HUES6 (cell line): ENCODE measurements around the gene MGA.
A peak's percentile ranks its signal among the peaks of the same experiment; 100 is the strongest.

Source experiments
- H3K27ac ChIP-seq: 2 replicates; pipeline ENCODE4 v1.7.0; 2013; ENCODE audit warnings: low read depth, mild to moderate bottlenecking, low read length, inconsistent platforms
- H3K27me3 ChIP-seq: 2 replicates; pipeline ENCODE4 v1.6.1; 2013; ENCODE audit warnings: low read length; ENCODE audit not compliant: control insufficient read depth, insufficient read depth
- H3K36me3 ChIP-seq: 2 replicates; pipeline ENCODE4 v1.6.1; 2013; ENCODE audit warnings: low read length; ENCODE audit not compliant: control insufficient read depth, insufficient read depth
- H3K4me1 ChIP-seq: 2 replicates; pipeline ENCODE4 v1.6.1; 2013; ENCODE audit warnings: low read length; ENCODE audit not compliant: control insufficient read depth, insufficient read depth
- H3K4me3 ChIP-seq: 2 replicates; pipeline ENCODE4 v1.5.1; 2013; ENCODE audit warnings: low read depth, low read length
- H3K9ac ChIP-seq: one replicate; pipeline ENCODE4 v1.6.1; 2013; ENCODE audit warnings: mild to moderate bottlenecking, low read length
- H3K9me3 ChIP-seq: 2 replicates; pipeline ENCODE4 v1.6.1; 2013; ENCODE audit warnings: low read depth, low read length; ENCODE audit not compliant: control insufficient read depth, insufficient read depth

The MGA gene

DNA sequence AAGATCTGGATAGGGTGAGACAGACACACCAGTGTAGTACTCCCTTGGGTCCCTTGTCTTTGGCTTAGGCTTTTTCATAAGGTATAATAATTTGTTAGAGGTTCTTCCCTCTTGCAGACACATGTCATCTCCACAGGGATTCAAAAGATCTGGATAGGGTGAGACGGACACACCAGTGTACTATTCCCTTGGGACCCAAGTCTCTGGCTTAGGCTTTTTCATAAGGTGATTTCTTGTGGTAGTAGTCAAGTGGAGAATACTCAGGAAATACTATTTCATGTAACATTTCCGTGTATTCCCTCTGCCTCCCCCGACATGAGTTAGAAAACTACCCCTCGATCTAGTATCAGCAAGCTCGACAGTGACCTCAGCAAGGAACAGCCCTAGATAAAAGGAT, 113.1 kb downstream of the MGA start:
- no peaks in the 10 kb centered on the region for H3K9me3 ChIP-seq
- peaks cover 3% of the 10 kb centered on the region; the same call in 1 of the 2 replicates for H3K36me3 ChIP-seq
- H3K4me3 ChIP-seq, result peak overlapping the region; percentile 59
- H3K27me3 ChIP-seq, result no peaks in the 10 kb centered on the region
- H3K27ac ChIP-seq, result peak overlapping the region; percentile 60; the same call in 1 of the 2 replicates
- H3K4me1 ChIP-seq, result peaks cover 28% of the 10 kb centered on the region
- H3K9ac ChIP-seq, result peak overlapping the region; percentile 93

DNA sequence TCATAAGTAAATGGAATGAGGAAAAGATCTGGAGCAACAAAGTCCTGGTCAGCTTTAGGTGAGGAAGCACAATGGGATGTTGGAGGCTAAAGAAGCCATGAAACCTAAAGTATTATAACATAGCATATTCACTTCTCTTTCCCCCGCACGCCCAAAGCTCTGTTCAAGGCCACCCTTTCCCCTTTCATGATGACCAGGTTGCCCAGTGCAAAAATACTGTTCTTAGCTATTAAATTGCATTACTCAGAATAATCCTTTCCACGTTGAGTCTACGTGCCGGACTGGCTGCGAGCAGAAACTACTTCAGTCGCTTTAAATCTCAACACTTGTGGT, 113.5 kb downstream of the MGA start:
- peak overlapping the region; percentile 59 for H3K4me3 ChIP-seq
- H3K9ac ChIP-seq, result peak overlapping the region; percentile 93
- H3K4me1 ChIP-seq, result peaks cover 32% of the 10 kb centered on the region
- peak overlapping the region; percentile 60; the same call in 1 of the 2 replicates for H3K27ac ChIP-seq
- no peaks in the 10 kb centered on the region for H3K9me3 ChIP-seq
- H3K27me3 ChIP-seq, result no peaks in the 10 kb centered on the region
- H3K36me3 ChIP-seq, result peaks cover 3% of the 10 kb centered on the region; the same call in 1 of the 2 replicates

DNA sequence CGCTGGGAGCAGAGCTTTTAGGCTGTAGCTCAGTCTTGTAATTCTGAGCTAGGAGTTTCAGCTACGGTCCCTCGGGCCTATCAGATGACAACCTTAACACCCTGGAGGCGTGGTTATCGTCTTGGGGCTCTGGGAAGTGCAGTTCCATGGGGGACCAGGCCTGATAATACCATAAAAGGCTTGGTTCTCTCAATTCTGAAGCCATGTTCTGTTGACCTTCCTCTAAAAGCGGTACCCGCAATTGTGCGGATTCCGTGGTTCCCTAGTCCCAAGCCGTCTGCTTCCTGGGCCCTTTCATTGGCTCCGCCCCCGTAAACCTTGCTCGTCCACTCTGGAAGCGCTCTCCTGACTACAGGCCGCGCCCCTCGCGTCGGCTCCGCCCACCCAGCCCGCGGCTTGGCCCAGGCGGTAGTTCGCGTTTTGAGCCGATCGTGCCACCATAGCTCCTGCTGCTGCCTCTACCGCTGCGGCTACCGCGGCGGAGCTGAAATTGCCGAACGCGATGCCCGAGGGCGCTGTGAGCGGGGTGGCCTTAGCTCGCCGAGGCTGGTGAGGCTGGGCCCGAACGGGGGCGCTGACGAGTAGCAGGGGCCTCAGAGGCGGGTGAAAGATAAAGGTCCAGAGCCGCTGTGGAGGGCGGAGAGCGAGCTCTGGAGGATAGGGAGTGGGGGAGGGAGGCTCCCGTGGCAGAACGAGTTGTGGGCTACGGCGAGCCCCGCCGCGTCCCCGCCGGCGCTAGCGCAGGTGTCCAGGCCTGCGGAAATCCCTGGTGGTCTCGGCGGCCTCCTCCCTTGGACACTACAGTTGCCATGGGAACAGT, 114.1 kb downstream of the MGA start, which contains the start of gene MAPKBP1:
MAPKBP1 (plus strand) TSS at position 423 of the 820 bp plus-strand sequence. CDS start 792 bp downstream, outside the sequence.
- H3K9ac ChIP-seq, result peak within 1 kb of the TSS; percentile 93
- no peaks in the 10 kb centered on the region for H3K9me3 ChIP-seq
- H3K4me1 ChIP-seq, result peaks cover 33% of the 10 kb centered on the region
- H3K36me3 ChIP-seq, result peaks cover 3% of the 10 kb centered on the region; the same call in 1 of the 2 replicates
- H3K27ac ChIP-seq, result peak within 1 kb of the TSS; percentile 60; the same call in 1 of the 2 replicates
- peak within 1 kb of the TSS; percentile 59 for H3K4me3 ChIP-seq
- no peaks in the 10 kb centered on the region for H3K27me3 ChIP-seq

DNA sequence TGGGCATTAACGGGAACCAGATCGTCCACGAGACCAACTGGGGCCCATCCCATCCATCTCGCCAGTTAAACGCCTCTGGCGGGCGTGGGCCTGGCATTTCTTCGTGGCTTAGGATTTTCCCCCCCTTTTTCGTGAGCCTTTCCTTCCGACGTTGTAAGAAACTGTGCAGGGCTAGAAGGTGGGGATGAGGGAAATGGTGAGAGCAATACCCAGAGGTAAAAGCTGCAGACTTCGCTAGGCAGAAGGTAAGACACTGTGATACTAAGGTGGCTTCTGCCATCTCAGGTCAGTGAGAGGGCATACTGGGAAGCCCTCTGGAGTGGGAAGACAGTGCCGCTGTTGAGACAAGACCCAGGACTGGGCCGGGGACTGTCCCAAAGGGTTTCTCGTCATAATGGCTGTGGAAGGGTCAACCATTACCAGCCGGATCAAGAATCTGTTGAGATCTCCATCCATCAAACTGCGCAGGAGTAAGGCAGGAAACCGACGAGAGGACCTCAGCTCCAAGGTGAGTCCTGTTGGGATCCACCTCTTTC, 114.7 kb downstream of the MGA start:
- H3K4me3 ChIP-seq, result peak overlapping the region; percentile 59
- no peaks in the 10 kb centered on the region for H3K9me3 ChIP-seq
- peak overlapping the region; percentile 93 for H3K9ac ChIP-seq
- H3K36me3 ChIP-seq, result peaks cover 2% of the 10 kb centered on the region; the same call in 1 of the 2 replicates
- peaks cover 38% of the 10 kb centered on the region for H3K4me1 ChIP-seq
- no peak overlapping the region for H3K27ac ChIP-seq
- no peaks in the 10 kb centered on the region for H3K27me3 ChIP-seq

DNA sequence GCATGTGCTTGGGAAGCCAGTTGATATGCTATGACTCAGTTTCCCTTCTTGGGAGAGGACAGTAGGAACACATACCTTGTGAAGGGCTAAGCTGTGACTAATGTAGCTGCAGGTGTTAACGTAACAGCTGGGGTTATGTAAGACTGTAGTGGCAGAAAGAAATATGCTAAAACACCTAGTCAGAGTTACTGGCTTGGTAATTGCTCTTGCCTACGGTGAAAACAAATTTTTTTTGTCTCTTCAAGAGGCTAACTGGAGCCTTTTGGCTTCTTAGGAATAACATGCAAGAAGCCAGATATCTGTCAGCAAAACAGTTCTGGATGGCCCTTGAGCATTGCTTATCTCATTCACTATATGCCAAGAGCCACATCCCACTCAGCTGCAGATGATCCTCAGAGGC, 115.4 kb downstream of the MGA start:
- peak overlapping the region; percentile 93 for H3K9ac ChIP-seq
- no peaks in the 10 kb centered on the region for H3K27me3 ChIP-seq
- no peaks in the 10 kb centered on the region for H3K9me3 ChIP-seq
- H3K4me1 ChIP-seq, result peaks cover 45% of the 10 kb centered on the region
- peak overlapping the region; percentile 59 for H3K4me3 ChIP-seq
- H3K27ac ChIP-seq, result no peak overlapping the region
- H3K36me3 ChIP-seq, result no peaks in the 10 kb centered on the region

DNA sequence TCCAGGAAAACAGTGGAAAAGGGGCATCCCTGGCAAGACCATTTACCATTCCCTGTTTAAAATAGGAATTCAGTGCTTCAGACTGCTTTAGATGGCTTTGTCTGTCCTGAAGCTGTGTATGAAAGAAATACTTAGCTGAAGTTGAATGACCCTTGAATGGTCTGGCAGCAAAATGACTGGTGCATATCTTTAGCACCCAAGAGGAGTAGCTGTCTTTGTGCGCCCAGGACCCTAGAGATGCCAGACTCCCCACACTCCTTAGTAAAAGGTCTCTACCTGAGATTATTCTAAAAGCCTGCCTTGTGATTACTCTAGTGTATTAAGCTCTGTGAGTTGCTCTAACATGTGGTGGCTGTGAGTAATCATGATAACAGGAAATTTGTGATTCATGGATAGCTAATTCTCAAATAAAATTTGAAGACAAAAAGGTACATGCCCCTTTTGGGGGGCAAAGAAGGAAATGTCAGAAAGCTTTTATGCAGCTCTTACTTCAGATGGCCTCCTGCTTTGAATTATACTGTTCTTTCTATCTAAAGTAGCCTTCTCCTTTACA, 117.3 kb downstream of the MGA start:
- H3K9ac ChIP-seq, result no peak overlapping the region
- no peaks in the 10 kb centered on the region for H3K27me3 ChIP-seq
- H3K36me3 ChIP-seq, result no peaks in the 10 kb centered on the region
- no peak overlapping the region for H3K4me3 ChIP-seq
- no peak overlapping the region for H3K27ac ChIP-seq
- H3K4me1 ChIP-seq, result peaks cover 47% of the 10 kb centered on the region
- no peaks in the 10 kb centered on the region for H3K9me3 ChIP-seq

DNA sequence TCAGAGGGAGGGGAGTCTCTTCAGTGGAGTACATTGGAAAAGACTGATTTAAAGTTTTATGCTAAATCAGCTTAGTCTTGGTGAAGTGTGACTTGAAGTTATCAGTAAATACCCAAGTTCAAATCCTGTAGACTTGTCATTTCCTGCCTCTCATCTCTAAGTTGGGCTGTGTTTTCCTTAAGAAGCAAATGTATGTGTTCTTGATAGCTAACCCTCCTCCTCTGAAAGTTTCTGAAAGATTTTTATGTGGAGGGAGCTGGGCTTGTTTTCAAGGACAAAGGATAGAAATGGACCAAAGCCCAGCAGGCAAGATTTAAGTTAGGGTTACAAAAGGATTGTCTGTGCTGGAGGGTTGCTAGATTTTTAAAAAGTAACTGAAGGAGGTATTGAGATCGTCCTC, 118.3 kb downstream of the MGA start:
- no peaks in the 10 kb centered on the region for H3K9me3 ChIP-seq
- H3K4me1 ChIP-seq, result peaks cover 51% of the 10 kb centered on the region
- H3K4me3 ChIP-seq, result no peak overlapping the region
- no peak overlapping the region for H3K27ac ChIP-seq
- H3K36me3 ChIP-seq, result no peaks in the 10 kb centered on the region
- H3K9ac ChIP-seq, result no peak overlapping the region
- no peaks in the 10 kb centered on the region for H3K27me3 ChIP-seq

DNA sequence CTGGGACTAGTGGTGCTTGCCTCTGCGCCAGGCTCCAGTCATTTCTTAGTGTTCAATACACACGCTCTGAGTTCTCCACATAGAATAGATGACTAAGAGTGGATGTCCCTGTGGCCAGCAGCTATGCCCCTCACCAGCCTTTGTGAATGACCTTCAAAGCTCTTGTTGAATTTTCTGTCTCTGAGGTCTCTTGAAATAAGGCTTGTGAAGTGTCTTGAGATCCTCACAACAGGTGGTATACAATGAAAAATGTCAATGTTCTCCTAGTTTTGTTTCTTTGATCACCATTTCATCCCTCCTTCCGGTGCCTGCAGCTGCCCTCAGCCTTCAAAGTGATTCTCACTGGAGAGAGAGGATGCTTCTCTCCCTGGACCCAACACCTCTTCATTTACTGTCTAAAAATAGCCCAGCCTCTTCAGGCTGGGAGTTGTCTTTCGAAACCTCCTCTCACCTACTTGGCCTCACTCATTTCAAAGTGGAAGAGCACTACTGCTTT, 119.5 kb downstream of the MGA start:
- Histone ChIP-seq H3K27ac (no peak overlapping the region), H3K4me3 (no peak overlapping the region), H3K36me3 (no peaks in the 10 kb centered on the region), H3K9me3 (no peaks in the 10 kb centered on the region), H3K4me1 (peaks cover 48% of the 10 kb centered on the region), H3K9ac (no peak overlapping the region), H3K27me3 (no peaks in the 10 kb centered on the region)

DNA sequence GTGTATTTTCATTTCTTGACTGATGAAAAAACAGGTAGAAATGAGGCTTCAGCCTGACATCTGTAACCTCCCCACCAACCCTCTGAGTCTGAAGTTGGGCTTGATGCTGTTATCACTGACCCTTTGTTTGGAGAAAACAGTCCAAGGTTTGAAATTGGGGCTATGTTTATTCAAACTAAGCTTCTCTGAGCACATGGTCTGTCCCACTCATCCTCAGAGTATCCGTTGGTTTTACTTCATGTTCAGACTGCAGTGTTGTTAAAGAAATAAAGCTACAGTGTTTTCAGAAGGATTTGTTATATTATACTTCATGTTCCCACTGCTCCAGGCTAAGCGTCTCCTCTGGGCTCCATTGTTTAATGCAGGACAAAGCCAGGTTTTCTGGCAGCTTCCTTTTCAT, 120.1 kb downstream of the MGA start:
- H3K36me3 ChIP-seq, result no peaks in the 10 kb centered on the region
- H3K9ac ChIP-seq, result no peak overlapping the region
- H3K4me1 ChIP-seq, result peaks cover 43% of the 10 kb centered on the region
- H3K27ac ChIP-seq, result no peak overlapping the region
- H3K27me3 ChIP-seq, result no peaks in the 10 kb centered on the region
- no peaks in the 10 kb centered on the region for H3K9me3 ChIP-seq
- no peak overlapping the region for H3K4me3 ChIP-seq

DNA sequence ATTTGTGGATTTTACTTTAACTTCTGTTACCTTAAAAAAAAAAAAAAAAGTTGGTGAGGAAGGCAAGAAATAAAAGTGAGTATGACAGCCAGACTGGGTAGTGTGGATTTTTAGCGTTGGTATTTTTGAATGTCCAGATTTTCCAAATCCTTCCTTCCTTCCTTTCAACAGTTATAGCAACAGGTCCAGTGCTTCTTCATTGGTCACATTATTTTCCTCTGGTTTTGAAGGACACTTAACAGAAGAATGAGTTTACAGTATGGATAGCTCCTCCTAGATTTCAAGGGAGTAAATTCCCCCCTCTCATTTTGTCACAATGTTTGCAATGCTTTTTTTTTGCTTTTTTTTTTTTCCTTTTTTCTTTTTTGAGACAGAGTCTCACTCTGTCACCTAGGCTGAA, 120.5 kb downstream of the MGA start:
- H3K4me3 ChIP-seq, result no peak overlapping the region
- peaks cover 39% of the 10 kb centered on the region for H3K4me1 ChIP-seq
- no peaks in the 10 kb centered on the region for H3K36me3 ChIP-seq
- no peaks in the 10 kb centered on the region for H3K27me3 ChIP-seq
- H3K27ac ChIP-seq, result no peak overlapping the region
- H3K9ac ChIP-seq, result no peak overlapping the region
- no peaks in the 10 kb centered on the region for H3K9me3 ChIP-seq
